Esophagus (tissue), 2 donors: Measurements from ENCODE around the gene ANXA6. TPM values are rescaled to one million over a fixed set of nuclear protein-coding genes. Genes with fewer than 3 reads are reported as not detected.

Experiments
- H3K27ac ChIP-seq, 2 donors: one replicate each; pipeline ENCODE4 v1.5.1; 2013; ENCODE audit warnings: low read depth in 2 of 2, mild to moderate bottlenecking in 2 of 2, inconsistent platforms in 1 of 2, low read length in 1 of 2, moderate library complexity in 1 of 2
- H3K27me3 ChIP-seq, 2 donors: one replicate each; pipeline ENCODE4 v1.6.1; 2013; ENCODE audit warnings: low read length in 2 of 2, control low read depth in 1 of 2, mild to moderate bottlenecking in 1 of 2; ENCODE audit not compliant: insufficient read depth in 2 of 2, control insufficient read depth in 1 of 2
- H3K36me3 ChIP-seq, 2 donors: one replicate each; pipeline ENCODE4 v1.6.1; 2013; ENCODE audit warnings: low read length in 1 of 2; ENCODE audit not compliant: control insufficient read depth in 2 of 2, insufficient read depth in 2 of 2
- H3K4me1 ChIP-seq, 2 donors: one replicate each; pipeline ENCODE4 v1.6.1; 2013; ENCODE audit warnings: low read length in 1 of 2; ENCODE audit not compliant: control insufficient read depth in 2 of 2, insufficient read depth in 2 of 2
- H3K4me3 ChIP-seq, 2 donors: one replicate each; pipeline ENCODE4 v1.5.1; 2013; ENCODE audit warnings: low read length in 2 of 2, mild to moderate bottlenecking in 2 of 2, low read depth in 1 of 2, moderate library complexity in 1 of 2
- H3K9me3 ChIP-seq, 2 donors: one replicate each; pipeline ENCODE4 v1.6.1; 2013; ENCODE audit warnings: mild to moderate bottlenecking in 2 of 2, low read depth in 1 of 2, low read length in 1 of 2, moderate library complexity in 1 of 2; ENCODE audit not compliant: control insufficient read depth in 2 of 2, insufficient read depth in 1 of 2
- WGBS, 2 donors: extraction: QIAGEN DNeasy Blood & Tissue Kit; methylation state at CpG; one replicate each; pipeline ENCODE4 v1.1.7; 2013; 5-methylcytosine and 5-hydroxymethylcytosine counted together
- polyA plus RNA-seq, 2 donors: library from polyadenylated mRNA; stranded (reverse); fragments of 200-250 nt; gene quantifications; one replicate each; pipeline ENCODE4 v1.2.3, GENCODE V29; 2013
- donor health status: healthy with polysubstance abuse.
- donor health status: Bipolar disorder and iron deficiency.

Gene ANXA6
- polyA plus RNA-seq, 2 donors: 10.7 to 23.2 TPM

DNA sequence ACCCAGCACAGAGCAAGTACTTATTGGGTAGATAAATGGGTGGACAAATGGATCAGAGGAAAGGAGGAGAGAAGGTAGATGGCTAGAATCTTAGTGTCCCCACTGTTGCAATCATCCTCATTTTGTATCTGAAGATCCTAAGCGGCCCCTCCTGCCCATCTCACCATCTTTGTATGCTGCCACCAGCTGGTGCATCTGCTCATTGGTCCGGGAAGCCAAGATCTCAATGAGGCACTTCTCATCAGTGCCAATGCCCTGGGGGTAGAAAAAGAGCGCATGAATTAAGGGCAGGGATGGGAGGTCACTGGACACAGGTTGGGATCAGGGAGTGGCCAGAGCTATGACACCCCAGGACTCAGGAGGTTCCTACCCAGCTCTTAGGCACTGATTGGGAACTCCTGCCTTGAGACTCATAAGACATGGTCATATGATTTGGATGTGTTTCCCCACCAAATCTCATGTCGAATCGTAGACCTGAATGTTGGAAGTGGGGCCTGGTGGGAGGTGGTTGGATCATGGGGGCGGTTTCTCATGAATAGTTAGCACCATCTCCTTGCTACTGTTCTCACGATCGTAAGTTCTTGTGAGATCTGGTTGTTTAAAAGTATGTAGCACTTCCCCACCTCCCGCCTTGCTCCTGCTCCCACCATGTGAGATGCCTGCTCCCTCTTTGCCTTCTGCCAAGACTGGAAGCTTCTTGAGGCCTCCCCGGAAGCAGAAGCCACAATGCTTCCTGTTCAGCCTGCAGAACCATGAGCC, 20.3 kb downstream of the ANXA6 start:
- Histone ChIP-seq H3K36me3 (peaks cover 5 to 23% of the 10 kb centered on the region in 2 donors), H3K4me3 (no peak overlapping the region)
- WGBS, 2 donors: 89 to 93% methylated on average over 10 of the region's 10 CpGs

DNA sequence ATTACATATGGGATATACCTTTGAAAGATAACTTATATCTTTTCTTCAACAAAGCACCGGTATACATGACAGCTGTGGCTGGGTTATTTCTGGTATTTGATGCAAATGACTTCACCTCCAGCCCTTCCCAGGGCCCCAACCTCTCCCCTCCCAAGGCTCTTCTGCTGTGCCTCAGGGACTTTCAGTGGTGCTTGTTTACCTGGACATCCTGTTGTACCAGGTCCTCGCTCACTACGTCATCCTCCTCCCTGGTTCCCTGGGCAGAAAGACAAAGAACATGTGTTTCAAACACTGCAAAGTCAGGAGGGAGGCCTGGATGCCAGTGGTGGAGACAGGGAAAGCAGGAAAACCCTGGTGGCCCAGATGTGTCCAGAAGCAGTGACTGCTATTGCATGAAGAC, 23.4 kb downstream of the ANXA6 start:
- no peak overlapping the region for H3K4me3 ChIP-seq
- no peak overlapping the region for H3K27ac ChIP-seq
- H3K4me1 ChIP-seq: no peaks in the 10 kb centered on the region
- peaks cover 5 to 29% of the 10 kb centered on the region in 2 donors for H3K36me3 ChIP-seq
- no peaks in the 10 kb centered on the region for H3K9me3 ChIP-seq
- 75 to 86% methylated on average over 3 of the region's 3 CpGs for WGBS, 2 donors
- H3K27me3 ChIP-seq: no peaks in the 10 kb centered on the region

More for the DNA sequence above, 20.3 kb downstream of the ANXA6 start:
- Histone ChIP-seq H3K4me1 (peaks cover 3 to 4% of the 10 kb centered on the region in 2 donors), H3K27me3 (no peaks in the 10 kb centered on the region), H3K9me3 (no peaks in the 10 kb centered on the region), H3K27ac (no peak overlapping the region)

DNA sequence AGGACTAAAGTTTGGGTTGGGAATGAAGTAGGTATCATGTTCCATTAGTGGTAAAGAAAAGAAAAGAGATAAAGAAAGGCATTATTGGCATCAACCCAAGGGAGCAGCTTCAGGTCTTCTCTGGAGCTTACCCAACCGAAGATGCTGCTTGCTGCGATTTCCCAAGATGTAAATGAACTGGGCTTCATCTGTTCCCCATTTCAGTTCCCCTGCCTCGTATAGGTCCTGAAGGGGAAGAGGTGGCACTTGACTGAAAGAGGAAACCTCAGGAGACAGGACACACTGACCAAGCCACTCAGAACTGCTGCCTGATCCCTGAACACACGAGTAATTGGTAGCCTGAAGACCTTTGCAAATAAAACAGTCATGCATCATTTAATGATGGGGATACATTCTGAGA, 24.6 kb downstream of the ANXA6 start:
- peaks cover 0 to 29% of the 10 kb centered on the region in 2 donors for H3K36me3 ChIP-seq

DNA sequence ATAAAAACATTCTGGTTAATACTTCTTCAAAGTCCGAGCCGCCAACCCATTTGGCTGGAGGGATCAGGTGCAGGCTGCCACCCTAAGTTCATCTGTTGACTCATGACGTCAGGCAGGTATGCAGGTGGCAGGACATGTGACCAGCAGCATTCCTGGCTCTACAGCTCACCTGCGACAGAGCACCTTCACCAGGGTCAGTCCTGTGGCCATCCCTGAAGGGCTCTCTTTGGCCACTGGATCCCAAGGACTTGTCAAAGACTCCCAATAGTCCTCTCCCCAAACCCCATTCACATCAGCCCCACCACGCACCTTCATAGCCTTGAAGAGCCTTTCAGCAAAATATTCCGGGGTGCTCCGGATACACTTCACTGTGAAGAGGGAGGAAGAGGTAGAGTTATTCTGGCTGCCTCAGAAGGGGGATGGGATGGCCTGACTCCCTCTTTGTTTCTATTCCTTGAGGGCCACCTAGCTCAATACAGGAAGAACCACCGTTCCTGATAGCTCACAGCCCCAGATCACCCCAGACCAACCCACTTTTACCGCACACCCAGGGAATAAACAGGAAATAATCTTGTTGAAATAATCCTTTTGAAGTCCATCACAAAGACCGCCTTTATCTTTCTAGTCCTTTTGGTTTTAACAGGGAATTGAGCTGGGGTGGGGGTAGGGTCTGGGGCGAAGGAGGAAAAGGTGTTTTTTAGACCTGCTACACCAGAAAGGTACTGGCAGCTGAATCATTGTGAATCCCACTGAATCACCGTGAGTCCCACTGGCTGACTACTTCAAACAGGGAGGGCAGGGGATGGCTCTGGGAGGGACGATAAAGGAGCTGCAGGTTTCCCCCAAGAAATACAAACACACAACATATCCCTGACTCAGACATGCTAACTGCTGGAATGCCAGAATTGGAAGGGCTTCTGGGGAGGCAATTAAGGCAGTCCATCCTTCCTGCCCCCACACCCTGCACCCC, 26.4 kb downstream of the ANXA6 start:
- Histone ChIP-seq H3K9me3 (no peaks in the 10 kb centered on the region), H3K4me3 (no peak overlapping the region), H3K4me1 (no peaks in the 10 kb centered on the region), H3K36me3 (peaks cover 7 to 22% of the 10 kb centered on the region in 2 donors), H3K27ac (no peak overlapping the region), H3K27me3 (no peaks in the 10 kb centered on the region)
- 71 to 83% methylated on average over 13 of the region's 13 CpGs for WGBS, 2 donors

More for the DNA sequence above, 24.6 kb downstream of the ANXA6 start:
- H3K27ac ChIP-seq: no peak overlapping the region
- H3K27me3 ChIP-seq: no peaks in the 10 kb centered on the region
- WGBS, 2 donors: 76% methylated on average over 4 of the region's 4 CpGs
- H3K4me3 ChIP-seq: no peak overlapping the region
- no peaks in the 10 kb centered on the region for H3K9me3 ChIP-seq
- H3K4me1 ChIP-seq: no peaks in the 10 kb centered on the region

DNA sequence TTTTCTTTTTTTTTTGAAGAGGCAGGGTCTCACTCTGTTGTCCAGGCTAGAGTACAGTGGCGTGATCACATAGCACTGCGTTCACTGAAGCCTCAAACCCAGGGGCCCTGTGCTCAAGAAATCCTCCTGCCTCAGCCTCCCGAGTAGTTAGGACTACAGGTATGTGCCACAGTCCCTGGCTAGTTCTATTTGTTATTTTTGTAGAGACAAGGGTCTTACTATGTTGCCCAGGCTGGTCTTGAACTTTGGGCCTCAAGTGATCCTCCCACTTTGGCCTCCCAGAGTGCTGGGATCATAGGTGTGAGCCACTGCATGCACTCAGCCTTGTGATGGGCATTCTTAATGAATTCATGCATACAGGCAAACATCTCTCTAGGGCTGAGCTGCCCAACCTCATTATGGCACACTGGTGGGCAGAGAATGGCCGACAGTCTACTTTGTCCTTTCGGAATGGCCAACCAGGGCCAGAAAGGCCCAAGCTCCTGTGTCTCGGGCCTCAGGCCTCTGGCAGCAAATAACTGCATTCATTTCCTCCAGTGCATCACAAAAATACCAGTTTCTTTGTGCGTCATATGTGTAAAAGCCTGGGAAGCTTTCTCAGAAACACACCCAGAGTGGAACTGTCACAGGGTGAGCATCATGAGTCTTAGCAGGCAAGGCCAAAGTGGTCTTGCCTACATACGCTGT, 27.2 kb downstream of the ANXA6 start:
- Histone ChIP-seq H3K27me3 (no peaks in the 10 kb centered on the region), H3K27ac (no peak overlapping the region), H3K9me3 (no peaks in the 10 kb centered on the region), H3K36me3 (peaks cover 7 to 21% of the 10 kb centered on the region in 2 donors), H3K4me1 (no peaks in the 10 kb centered on the region), H3K4me3 (no peak overlapping the region)
- WGBS, 2 donors: 90 to 92% methylated on average over 8 of the region's 8 CpGs

DNA sequence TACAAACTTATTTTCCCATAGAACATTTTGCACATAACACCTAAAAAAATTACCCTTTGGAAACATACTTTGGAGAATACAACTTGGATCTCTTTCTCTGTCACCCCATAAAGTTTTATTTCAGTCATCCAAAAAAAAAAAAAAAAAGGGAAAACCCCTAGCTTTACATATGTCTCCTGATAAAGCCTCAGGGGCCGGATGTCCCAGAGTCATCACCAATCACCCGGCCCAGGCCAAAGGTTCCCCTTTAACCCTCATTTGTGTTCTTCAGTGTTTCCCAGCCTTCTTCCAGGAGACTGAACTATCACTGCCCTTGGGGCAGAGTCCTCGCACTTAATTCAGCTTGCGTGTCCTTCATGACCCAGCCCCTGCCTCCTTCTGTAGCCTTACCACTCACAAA, 28.8 kb downstream of the ANXA6 start:
- WGBS, 2 donors: 71 to 79% methylated on average over 4 of the region's 4 CpGs
- Histone ChIP-seq H3K36me3 (peaks cover 7 to 17% of the 10 kb centered on the region in 2 donors), H3K4me1 (no peaks in the 10 kb centered on the region), H3K4me3 (no peak overlapping the region), H3K9me3 (no peaks in the 10 kb centered on the region), H3K27ac (no peak overlapping the region), H3K27me3 (no peaks in the 10 kb centered on the region)

DNA sequence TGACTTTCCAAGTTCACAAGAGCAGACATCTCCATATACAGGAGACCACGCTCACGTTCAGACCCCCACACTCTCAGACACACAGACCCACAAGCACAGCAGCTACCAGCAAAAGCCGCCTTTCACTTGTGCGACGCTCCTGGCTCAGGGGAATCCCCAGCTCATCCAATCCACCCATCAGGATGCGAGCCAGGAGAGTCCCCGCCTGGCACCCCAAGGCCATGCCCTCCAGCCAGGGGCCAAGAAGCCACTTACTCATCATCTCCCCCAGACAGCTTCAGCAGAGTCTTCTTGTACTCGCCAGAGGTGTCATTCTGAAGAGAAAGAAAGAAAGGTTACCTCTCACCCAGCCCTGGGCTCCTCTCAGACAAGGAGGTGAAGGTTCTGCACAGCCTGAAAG, 29.7 kb downstream of the ANXA6 start:
- Histone ChIP-seq H3K27me3 (no peaks in the 10 kb centered on the region), H3K36me3 (peaks cover 7 to 17% of the 10 kb centered on the region in 2 donors), H3K4me3 (no peak overlapping the region), H3K9me3 (no peaks in the 10 kb centered on the region), H3K27ac (no peak overlapping the region), H3K4me1 (no peaks in the 10 kb centered on the region)
- WGBS, 2 donors: 81 to 83% methylated on average over 8 of the region's 8 CpGs

DNA sequence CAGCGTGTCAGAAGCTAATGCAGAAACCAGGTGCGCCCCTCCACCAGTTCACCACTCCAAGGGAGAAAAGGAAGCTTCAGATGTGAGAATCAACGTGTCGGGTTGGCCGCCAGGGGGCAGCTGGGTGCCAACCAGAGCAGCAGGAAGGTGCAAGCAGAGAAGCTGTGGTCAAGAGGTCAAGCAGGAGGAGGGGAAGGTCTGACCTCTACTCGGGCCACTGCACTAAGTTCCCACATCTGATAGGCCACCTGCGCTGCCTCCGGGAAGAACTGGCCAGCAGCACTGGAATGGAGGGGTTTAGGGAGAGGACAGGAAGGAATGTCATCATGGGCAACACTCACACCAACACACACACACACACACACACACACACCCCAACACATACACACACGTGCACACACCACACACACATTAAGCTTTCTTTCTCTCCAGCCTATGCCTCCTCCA, 31.4 kb downstream of the ANXA6 start:
- Histone ChIP-seq H3K9me3 (no peaks in the 10 kb centered on the region), H3K36me3 (peaks cover 7 to 23% of the 10 kb centered on the region in 2 donors), H3K4me1 (peaks cover 0 to 6% of the 10 kb centered on the region in 2 donors), H3K4me3 (no peak overlapping the region), H3K27ac (no peak overlapping the region), H3K27me3 (no peaks in the 10 kb centered on the region)
- 11 to 15% methylated on average over 9 of the region's 9 CpGs for WGBS, 2 donors

DNA sequence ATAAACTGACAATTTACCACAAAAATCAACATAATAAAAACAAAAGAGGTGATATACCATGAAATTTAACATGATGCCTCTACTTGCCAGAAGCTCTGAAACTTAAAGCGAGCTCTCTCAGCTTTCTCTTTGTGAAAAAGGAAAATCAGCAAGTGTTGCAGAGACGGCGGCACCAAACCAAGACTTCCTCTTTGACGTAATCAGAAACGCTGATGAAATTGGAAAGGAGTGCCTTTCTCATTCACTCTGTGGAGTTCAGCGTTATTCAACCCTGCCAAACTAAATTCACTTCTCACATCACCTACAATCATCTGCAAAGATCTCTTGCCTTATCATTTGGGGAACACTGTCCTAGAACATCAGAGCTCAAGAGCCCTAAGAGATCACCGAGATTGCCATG, 32.2 kb downstream of the ANXA6 start:
- 68 to 81% methylated on average over 7 of the region's 7 CpGs for WGBS, 2 donors
- peaks cover 7 to 18% of the 10 kb centered on the region in 2 donors for H3K36me3 ChIP-seq
- H3K9me3 ChIP-seq: no peaks in the 10 kb centered on the region
- peaks cover 0 to 6% of the 10 kb centered on the region in 2 donors for H3K4me1 ChIP-seq
- H3K27ac ChIP-seq: no peak overlapping the region
- no peak overlapping the region for H3K4me3 ChIP-seq
- no peaks in the 10 kb centered on the region for H3K27me3 ChIP-seq
